Sigmoid colon (tissue), 4 donors: ENCODE data around the gene STK39.

Experiments used
- CTCF ChIP-seq, 4 experiments: fragments of 450-650 bp in 3 of 4; fragments of 200-600 bp in 1 of 4; IDR thresholded peaks; one replicate each; pipeline ENCODE4 v1.5.1; 2016 to 2019; ENCODE audit warnings: antibody characterized with exemption in 4 of 4, mild to moderate bottlenecking in 3 of 4, moderate library complexity in 2 of 4
- EP300 ChIP-seq, 4 donors: sonication (generic); formaldehyde crosslinking; IDR thresholded peaks; one replicate each; pipeline ENCODE4 v1.6.1; 2017; ENCODE audit warnings: antibody characterized with exemption in 4 of 4
- POLR2A ChIP-seq, 2 donors: fragments of 450-650 bp; IDR thresholded peaks; one replicate each; pipeline ENCODE4 v1.6.1; 2016; ENCODE audit warnings: antibody characterized with exemption in 2 of 2, mild to moderate bottlenecking in 2 of 2, moderate library complexity in 2 of 2
- POLR2AphosphoS5 ChIP-seq, 4 donors: sonication (generic); formaldehyde crosslinking; IDR thresholded peaks; one replicate each; pipeline ENCODE4 v1.6.1; 2017; ENCODE audit warnings: antibody characterized with exemption in 4 of 4

DNA sequence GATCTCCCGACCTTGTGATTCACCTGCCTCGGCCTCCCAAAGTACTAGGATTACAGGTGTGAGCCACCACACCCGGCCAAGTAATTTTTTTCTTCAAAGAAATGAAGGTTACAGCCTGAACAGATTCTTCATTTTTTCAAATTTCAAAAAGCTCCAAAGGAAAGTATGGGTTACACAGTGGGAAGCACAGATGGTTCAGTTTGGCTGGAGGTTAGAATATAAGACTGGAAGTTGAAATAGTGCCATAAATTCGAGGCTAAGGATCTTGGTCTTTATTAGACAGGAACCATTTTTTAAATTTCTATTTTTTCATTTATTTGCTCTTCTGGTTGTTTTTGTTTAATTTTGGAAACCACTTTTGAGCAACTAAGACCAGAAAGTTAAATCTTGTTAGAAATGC is 120.0 kb downstream of the STK39 start:
- TF ChIP-seq POLR2AphosphoS5 (IDR thresholded peaks at IDR 0.05) (no peak), CTCF (IDR thresholded peaks at IDR 0.05) (no peak), POLR2A (IDR thresholded peaks at IDR 0.05) (no peak), EP300 (IDR thresholded peaks at IDR 0.05) (no peak)
